ENCODE results near the gene CALHM5. TPM values are rescaled to one million over a fixed set of nuclear protein-coding genes. Genes with fewer than 3 reads are reported as not detected.

Gene CALHM5
- total RNA-seq = 1 to 10 TPM in 1 of 4 donors, under 1 TPM in 3; 0.58 to 1.2 (median 0.82) TPM
- under 1 TPM; 0.52 to 0.82 (median 0.73) TPM for polyA plus RNA-seq
- long read RNA-seq, donor 1, full-length matches to known transcripts = 3 of 3 reads
- long read RNA-seq, donor 1, partial matches to known transcripts = 0 of 3 reads
- long read RNA-seq, donor 1, other reads (novel, unspliced or antisense) = 0 of 3 reads
- long read RNA-seq, donor 2, full-length matches to known transcripts = 2 of 3 reads
- long read RNA-seq, donor 2, partial matches to known transcripts = 0 of 3 reads
- long read RNA-seq, donor 2, other reads (novel, unspliced or antisense) = 1 of 3 reads

- Histone ChIP-seq H3K4me1 (peaks cover 4% of the 10 kb centered on the region), H3K27me3 (ENCODE audit: insufficient read depth in 3 of 3, low read length in 2 of 3) (no peaks in the 10 kb centered on the region), H3K36me3 (ENCODE audit: insufficient read depth in 1 of 2, low read depth in 1 of 2) (no peaks in the 10 kb centered on the region), H3K4me3 (peak within 1 kb of the TSS; percentile 60), H3K9me3 (no peaks in the 10 kb centered on the region), H3K27ac (peak within 1 kb of the TSS; percentile 75)
- DNase-seq (peak; percentile 34 to 59), ATAC-seq (peak; percentile 68 to 94 (median 86))
- WGBS, 3 donors = 11 to 16% (median 14%) methylated on average over 10 of the region's 10 CpGs
- TF ChIP-seq CTCF (IDR thresholded peaks at IDR 0.05) = peak; percentile 58
- intact Hi-C loops (cut with DNase I) = no loop called here
These were observed at the start of gene CALHM5 for GRCh38 chr6:116511424-116512110. CALHM5 (plus strand) TSS chr6:116511639; CDS start chr6:116511697, 58 bp downstream.

DNA sequence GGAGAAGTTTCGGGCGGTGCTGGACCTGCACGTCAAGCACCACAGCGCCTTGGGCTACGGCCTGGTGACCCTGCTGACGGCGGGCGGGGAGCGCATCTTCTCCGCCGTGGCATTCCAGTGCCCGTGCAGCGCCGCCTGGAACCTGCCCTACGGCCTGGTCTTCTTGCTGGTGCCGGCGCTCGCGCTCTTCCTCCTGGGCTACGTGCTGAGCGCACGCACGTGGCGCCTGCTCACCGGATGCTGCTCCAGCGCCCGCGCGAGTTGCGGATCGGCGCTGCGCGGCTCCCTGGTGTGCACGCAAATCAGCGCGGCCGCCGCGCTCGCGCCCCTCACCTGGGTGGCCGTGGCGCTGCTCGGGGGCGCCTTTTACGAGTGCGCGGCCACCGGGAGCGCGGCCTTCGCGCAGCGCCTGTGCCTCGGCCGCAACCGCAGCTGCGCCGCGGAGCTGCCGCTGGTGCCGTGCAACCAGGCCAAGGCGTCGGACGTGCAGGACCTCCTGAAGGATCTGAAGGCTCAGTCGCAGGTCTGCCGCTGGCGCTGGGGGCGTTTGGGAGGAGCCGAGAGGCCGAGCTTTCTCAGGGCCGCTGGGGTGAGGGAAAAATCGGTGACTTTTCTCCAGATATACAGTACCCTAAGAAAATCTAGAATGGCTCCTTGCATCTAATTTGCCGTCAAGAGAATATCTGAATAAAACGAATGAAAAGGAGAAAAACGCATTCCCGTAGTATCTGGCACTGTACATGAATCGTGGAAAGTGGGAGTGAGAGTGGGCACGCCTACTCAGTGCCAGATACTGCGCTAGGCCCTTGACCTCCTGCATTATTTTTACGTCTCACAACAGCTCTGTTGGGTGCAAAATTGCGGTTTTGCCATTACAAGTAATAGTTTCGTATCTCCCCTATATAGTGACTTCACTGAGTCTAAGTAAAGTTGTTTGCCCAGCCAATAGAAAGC is 49.2 kb upstream of the CALHM5 start:
- no peak for TF ChIP-seq CTCF (IDR thresholded peaks at IDR 0.05)
- Histone ChIP-seq H3K36me3 (ENCODE audit: insufficient read depth in 1 of 2, low read depth in 1 of 2) (no peaks in the 10 kb centered on the region), H3K27ac (no peak overlapping the region), H3K27me3 (ENCODE audit: insufficient read depth in 3 of 3, low read length in 2 of 3) (peaks cover 0 to 6% (median 0%) of the 10 kb centered on the region in 3 donors), H3K4me1 (no peaks in the 10 kb centered on the region), H3K4me3 (peak overlapping the region; percentile 71), H3K9me3 (no peaks in the 10 kb centered on the region)
- intact Hi-C loops (cut with DNase I) = no loop called here
- DNase-seq = peak; percentile 56 to 79
- ATAC-seq = peak; percentile 71 to 93 (median 86)
- WGBS, 3 donors = 10 to 11% (median 11%) methylated on average over 75 to 84 of the region's 84 CpGs

DNA sequence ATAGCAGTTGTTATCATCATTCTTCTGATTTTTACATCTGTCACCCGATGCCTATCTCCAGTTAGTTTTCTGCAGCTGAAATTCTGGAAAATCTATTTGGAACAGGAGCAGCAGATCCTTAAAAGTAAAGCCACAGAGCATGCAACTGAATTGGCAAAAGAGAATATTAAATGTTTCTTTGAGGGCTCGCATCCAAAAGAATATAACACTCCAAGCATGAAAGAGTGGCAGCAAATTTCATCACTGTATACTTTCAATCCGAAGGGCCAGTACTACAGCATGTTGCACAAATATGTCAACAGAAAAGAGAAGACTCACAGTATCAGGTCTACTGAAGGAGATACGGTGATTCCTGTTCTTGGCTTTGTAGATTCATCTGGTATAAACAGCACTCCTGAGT is 48.1 kb upstream of the CALHM5 start:
- H3K27ac ChIP-seq = no peak overlapping the region
- intact Hi-C loops (cut with DNase I) = no loop called here
- no peaks in the 10 kb centered on the region for H3K9me3 ChIP-seq
- no peak overlapping the region for H3K4me3 ChIP-seq
- WGBS, 3 donors = 73 to 90% (median 83%) methylated on average over 4 of the region's 4 CpGs
- no peaks in the 10 kb centered on the region for H3K36me3 ChIP-seq (ENCODE audit: insufficient read depth in 1 of 2, low read depth in 1 of 2)
- TF ChIP-seq CTCF (IDR thresholded peaks at IDR 0.05) = no peak
- DNase-seq (no peak), ATAC-seq (no peak)
- no peaks in the 10 kb centered on the region for H3K4me1 ChIP-seq
- peaks cover 0 to 6% (median 0%) of the 10 kb centered on the region in 3 donors for H3K27me3 ChIP-seq (ENCODE audit: insufficient read depth in 3 of 3, low read length in 2 of 3)

- ATAC-seq (no peak), DNase-seq (no peak)
- intact Hi-C loops (cut with DNase I) = no loop called here
- no peak for TF ChIP-seq CTCF (IDR thresholded peaks at IDR 0.05)
- no peak overlapping the region for H3K27ac ChIP-seq
- H3K36me3 ChIP-seq (ENCODE audit: insufficient read depth in 1 of 2, low read depth in 1 of 2) = no peaks in the 10 kb centered on the region
- no peaks in the 10 kb centered on the region for H3K4me1 ChIP-seq
- 72 to 81% (median 74%) methylated on average over 5 of the region's 5 CpGs for WGBS, 3 donors
- H3K9me3 ChIP-seq = no peaks in the 10 kb centered on the region
- peaks cover 0 to 6% (median 0%) of the 10 kb centered on the region in 3 donors for H3K27me3 ChIP-seq (ENCODE audit: insufficient read depth in 3 of 3, low read length in 2 of 3)
- no peak overlapping the region for H3K4me3 ChIP-seq
These were observed 46.2 kb upstream of the CALHM5 start for GRCh38 chr6:116465246-116465645.
